Kidney epithelial cell (primary cell): Measurements from ENCODE around the gene GALNT9. TPM values are rescaled to one million over a fixed set of nuclear protein-coding genes. Genes with fewer than 3 reads are reported as not detected.

Experiments
- DNase-seq: peaks from one replicate; pipeline ENCODE4 v3.0.0-alpha.2; 2010; ENCODE audit warnings: low read depth
- H3K27me3 ChIP-seq: 2 replicates; pipeline ENCODE4 v1.6.0; 2011; ENCODE audit warnings: low read length; ENCODE audit not compliant: control insufficient read depth, insufficient read depth
- H3K36me3 ChIP-seq: 2 replicates; pipeline ENCODE4 v1.5.1; 2011; ENCODE audit warnings: low read length; ENCODE audit not compliant: control insufficient read depth, insufficient read depth
- H3K4me3 ChIP-seq: 2 replicates; pipeline ENCODE4 v1.5.1; 2011; ENCODE audit warnings: low read depth, mild to moderate bottlenecking, control low read depth, low read length
- total RNA-seq: library from RNA; depleted of rRNA; stranded (reverse); fragments of >200 nt; gene quantifications from 2 replicates; pipeline ENCODE4 v1.2.3, GENCODE V29; 2015
- TF ChIP-seq, protein P1 (sequence below): IDR thresholded peaks from 2 replicates; pipeline ENCODE4 v1.5.1; 2011; ENCODE audit warnings: mild to moderate bottlenecking, moderate library complexity, low read length, control low read depth, inconsistent platforms; ENCODE audit not compliant: insufficient read depth, poor library complexity, severe bottlenecking

The GALNT9 gene
- total RNA-seq, 1 donor from 2014 or later, result 1.5 TPM

DNA sequence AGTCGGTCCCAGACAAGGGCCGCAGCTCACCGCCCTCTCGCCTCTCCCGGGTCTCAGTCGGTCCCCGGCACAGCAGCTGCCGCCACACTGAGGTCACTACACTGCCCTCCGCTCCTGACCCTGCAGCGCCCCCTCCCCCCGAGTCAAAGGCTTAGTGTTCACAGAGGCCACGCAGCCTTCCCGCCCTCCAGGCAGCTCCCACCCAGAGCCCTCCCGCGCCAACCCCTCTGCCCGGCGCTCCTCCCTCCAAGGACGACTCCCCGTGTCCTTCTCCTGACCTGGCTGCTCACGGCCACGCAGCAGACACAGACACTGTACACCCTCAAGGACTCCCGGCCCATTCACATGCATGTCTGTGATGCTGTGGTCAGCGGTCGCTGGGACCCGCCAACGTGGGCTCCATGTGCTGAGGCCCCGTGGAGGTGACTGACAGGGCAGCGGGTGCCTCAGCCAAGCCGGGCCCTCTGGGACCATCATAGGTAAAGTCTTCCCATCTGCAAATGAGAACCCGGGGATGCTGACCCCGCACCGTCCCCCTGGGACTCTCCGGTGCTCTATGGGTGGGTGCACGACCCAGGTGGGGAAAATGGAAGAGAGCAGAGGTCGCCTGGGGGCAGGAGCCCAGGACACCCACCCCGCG, 16.3 kb upstream of the GALNT9 start:
- peaks cover 35% of the 10 kb centered on the region for H3K27me3 ChIP-seq
- TF ChIP-seq, protein P1, sequence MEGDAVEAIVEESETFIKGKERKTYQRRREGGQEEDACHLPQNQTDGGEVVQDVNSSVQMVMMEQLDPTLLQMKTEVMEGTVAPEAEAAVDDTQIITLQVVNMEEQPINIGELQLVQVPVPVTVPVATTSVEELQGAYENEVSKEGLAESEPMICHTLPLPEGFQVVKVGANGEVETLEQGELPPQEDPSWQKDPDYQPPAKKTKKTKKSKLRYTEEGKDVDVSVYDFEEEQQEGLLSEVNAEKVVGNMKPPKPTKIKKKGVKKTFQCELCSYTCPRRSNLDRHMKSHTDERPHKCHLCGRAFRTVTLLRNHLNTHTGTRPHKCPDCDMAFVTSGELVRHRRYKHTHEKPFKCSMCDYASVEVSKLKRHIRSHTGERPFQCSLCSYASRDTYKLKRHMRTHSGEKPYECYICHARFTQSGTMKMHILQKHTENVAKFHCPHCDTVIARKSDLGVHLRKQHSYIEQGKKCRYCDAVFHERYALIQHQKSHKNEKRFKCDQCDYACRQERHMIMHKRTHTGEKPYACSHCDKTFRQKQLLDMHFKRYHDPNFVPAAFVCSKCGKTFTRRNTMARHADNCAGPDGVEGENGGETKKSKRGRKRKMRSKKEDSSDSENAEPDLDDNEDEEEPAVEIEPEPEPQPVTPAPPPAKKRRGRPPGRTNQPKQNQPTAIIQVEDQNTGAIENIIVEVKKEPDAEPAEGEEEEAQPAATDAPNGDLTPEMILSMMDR, result no peak
- H3K36me3 ChIP-seq, result no peaks in the 10 kb centered on the region
- no peak overlapping the region for H3K4me3 ChIP-seq
- no peak for DNase-seq

DNA sequence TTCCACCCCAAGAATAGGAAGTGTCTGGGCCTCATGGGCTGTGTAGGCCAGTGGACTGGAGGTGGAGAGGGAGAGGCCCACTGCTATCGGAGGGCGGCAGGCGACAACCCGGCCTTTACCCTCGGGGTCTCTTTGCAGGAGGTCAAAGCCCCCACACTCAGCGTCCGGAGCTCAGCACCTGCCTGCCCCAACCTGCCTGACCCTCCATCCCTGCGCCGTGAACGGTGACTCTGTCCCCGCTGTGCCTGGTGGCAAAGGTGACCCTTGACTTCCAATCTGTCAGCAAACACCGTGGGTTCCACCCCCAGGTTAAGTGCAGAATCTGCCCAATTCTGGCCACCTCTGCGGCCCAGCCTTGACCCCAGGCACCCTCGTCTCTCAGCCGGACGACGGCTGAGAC, 15.7 kb upstream of the GALNT9 start:
- H3K27me3 ChIP-seq, result peaks cover 35% of the 10 kb centered on the region
- no peak for DNase-seq
- TF ChIP-seq, protein P1, result no peak
- no peaks in the 10 kb centered on the region for H3K36me3 ChIP-seq
- H3K4me3 ChIP-seq, result no peak overlapping the region

DNA sequence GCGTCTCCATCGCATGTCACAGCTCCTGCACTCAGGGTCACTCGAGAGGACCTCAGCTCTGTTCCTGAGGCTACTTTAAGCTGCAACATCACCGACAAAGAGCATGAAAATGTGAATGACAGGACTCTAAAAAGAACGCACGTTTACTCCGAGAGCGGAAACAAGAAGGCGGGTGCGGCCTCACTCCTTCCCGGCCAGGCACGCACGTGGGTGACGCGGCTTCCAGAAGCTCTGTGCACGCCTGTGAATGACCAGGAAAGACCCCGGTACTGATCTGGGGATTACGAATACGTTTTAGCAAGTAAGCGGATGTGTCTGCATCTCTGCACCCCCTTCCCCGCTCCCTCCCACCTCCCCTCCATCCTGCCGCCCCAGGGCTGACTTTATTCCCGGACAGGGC, 15.2 kb upstream of the GALNT9 start:
- TF ChIP-seq, protein P1, result no peak
- Histone ChIP-seq H3K4me3 (no peak overlapping the region), H3K27me3 (peaks cover 35% of the 10 kb centered on the region), H3K36me3 (no peaks in the 10 kb centered on the region)
- DNase-seq, result no peak

DNA sequence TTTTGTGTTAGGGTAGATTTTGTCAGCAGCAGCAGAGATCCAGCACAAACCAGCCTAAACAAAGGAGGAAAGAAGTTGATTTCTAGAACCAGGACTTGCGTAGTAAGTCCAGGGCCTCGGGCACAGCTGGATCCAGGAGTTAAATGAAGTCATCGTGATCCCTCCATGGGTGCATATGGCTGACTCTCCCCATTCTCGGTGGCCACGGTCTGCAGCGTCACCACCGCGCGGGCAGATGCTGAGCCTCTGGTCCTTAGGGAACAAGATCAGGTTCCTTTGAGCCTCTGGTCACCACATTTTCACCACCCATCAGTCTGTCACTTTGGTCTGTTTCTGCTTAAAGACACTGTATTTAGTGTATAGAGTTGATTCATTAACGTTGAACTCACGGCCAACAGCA, 14.8 kb upstream of the GALNT9 start:
- no peak for DNase-seq
- TF ChIP-seq, protein P1, result no peak
- H3K4me3 ChIP-seq, result no peak overlapping the region
- no peaks in the 10 kb centered on the region for H3K36me3 ChIP-seq
- peaks cover 35% of the 10 kb centered on the region for H3K27me3 ChIP-seq

DNA sequence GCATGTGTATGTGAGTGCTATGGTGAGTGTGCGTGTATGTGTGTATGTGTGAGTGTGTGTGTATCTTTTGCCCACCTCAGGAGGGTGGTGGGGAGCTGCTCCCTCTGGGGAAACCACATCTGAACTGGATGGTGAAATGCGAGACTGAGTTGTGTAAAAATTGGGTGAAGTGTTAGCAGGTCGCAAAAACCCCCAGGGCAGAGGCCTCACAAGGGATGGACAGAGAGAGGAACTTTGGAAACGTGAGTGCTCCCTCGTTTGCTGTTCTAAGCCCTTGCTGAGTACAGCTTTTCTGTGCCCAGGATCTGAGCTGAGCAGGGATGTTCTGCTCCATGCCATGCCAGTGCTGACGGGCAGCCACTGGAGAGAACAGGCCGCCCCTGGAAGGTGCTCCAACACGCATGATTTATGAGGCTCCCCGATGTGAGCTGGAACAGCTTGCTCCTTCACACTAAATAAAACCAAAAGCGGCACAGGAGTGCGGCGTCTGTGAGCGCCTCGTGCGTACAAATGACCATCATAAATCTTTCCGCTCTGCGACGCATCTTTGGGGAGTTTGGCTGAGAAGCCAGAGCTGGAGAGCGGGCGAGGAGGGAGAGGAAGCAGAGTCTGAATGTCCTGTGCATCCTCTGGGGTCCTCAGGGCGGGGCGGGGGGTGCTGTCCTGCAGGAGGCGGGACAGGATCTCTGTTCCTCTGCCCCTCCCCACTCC, 14.1 kb upstream of the GALNT9 start:
- no peaks in the 10 kb centered on the region for H3K36me3 ChIP-seq
- TF ChIP-seq, protein P1, result no peak
- H3K4me3 ChIP-seq, result no peak overlapping the region
- H3K27me3 ChIP-seq, result peaks cover 35% of the 10 kb centered on the region
- DNase-seq, result no peak
